HL-60/S4 treated with phorbol 12-myristate 13-acetate at 8.2 ng/mL for 4 days and 3 days (cell line): ENCODE measurements around the gene CLMN.
"Not testable (repeated sequence)": the region's sequence is repeated elsewhere in the genome, so short reads cannot be mapped to it uniquely, and the experiment has no call there.

Experiments
- in situ Hi-C: fragments of 300-500 bp; cut with MboI; formaldehyde crosslinking; loops from 2 replicates; pipeline ENCODE4 v1.15.0; 2022; ENCODE audit warnings: low sequenced_read_pairs

The CLMN gene

GRCh38 chr14:95222870-95223398 is 96.8 kb downstream of the CLMN start:
- in situ Hi-C loops, result no loop called here

DNA sequence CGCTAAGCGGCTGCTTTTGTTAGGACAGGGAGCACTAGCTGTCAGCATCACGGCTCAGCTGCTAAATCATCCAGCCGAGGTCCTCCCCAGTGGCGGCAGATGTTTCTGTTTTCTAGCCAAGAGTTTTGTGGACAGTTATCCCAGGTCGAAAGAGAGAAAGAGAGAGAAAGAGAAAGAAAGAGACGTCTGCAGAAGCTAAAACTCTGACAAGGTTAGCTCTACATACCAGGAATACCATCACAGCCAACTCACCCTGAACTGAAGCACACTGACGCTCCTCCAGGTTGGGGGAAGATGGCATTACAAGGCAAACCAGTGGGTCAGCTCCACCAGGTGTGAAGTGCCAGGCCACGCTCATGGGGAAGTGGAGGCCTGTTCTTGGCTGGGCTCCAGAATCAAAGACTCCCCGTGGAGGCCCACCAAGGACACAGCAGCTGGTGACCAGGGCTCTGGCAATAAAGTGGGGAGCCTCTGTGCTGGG is 97.5 kb downstream of the CLMN start:
- in situ Hi-C loops, result no loop called here

- in situ Hi-C loops, result no loop called here
These were observed 98.2 kb downstream of the CLMN start for GRCh38 chr14:95221531-95221930.

DNA sequence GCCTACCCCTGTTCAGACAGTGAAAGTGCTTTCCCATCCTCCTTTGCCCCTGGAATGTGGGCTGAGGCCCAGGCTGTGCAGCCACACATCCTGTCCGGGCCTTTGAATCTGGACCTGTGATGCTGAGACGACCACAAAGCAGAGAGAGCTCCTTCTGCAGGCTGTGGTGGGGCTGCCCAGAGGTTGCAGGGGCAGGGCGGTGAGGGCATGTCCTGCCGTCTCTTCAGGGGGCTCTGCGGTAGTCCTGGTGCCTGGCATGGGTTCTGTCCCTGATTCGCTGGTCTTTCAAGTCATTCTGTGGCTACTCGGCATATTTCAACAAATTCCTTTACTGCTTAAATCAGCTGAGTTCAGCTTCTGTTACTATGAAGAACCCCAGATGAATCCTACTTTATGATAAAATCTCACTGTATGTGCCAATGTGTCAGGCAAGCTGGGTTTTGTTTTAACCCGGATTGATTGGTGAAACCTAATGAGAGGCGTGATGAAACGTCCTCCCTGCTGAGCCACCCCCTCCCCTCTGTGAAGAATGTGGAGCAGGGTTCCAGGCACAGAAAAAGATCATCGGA is 99.0 kb downstream of the CLMN start:
- in situ Hi-C loops, result no loop called here

GRCh38 chr14:95218472-95219193 is 101.1 kb downstream of the CLMN start:
- in situ Hi-C loops, result no loop called here

GRCh38 chr14:95218006-95218405 is 101.7 kb downstream of the CLMN start:
- in situ Hi-C loops, result no loop called here

DNA sequence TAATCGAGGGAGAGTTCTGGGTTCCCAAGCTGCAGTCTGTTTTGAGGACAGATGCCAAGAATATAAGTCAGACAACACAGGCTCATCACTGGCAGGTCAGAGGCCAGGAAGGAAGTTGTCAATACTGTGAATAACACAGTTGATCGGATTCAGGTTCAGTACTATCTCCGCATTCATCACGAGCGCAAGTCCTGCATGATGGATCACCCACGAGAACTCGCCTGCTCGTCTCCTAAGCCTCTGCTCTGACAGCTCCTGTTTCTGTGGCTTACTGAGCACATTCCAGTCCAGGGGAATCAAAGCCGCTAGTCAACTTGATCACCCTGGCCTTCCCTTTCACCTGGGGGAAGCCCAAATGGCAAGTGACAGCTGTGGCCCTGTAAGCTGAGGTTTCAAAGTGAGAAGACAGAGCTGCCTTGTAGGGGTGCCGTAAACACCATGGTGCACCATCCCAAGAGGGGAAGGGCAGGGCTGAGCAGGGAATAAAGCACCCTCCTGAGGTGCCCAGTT is 102.3 kb downstream of the CLMN start:
- in situ Hi-C loops, result no loop called here

DNA sequence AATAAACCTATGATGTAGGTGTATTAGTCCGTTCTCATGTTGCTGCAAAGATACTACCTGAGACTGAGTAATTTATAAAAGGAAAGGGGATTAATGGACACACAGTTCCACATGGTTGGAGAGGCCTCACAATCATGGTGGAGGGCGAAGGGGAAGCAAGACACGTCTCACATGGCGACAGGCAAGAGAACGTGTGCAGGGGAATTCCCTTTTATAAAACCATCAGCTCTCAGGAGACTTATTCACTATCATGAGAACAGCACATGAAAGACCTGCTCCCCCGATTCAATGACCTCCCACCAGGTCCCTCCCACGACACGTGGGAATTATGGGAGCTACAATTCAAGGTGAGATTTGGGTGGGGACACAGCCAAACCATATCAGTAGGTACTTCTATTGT is 103.7 kb downstream of the CLMN start:
- in situ Hi-C loops, result no loop called here

DNA sequence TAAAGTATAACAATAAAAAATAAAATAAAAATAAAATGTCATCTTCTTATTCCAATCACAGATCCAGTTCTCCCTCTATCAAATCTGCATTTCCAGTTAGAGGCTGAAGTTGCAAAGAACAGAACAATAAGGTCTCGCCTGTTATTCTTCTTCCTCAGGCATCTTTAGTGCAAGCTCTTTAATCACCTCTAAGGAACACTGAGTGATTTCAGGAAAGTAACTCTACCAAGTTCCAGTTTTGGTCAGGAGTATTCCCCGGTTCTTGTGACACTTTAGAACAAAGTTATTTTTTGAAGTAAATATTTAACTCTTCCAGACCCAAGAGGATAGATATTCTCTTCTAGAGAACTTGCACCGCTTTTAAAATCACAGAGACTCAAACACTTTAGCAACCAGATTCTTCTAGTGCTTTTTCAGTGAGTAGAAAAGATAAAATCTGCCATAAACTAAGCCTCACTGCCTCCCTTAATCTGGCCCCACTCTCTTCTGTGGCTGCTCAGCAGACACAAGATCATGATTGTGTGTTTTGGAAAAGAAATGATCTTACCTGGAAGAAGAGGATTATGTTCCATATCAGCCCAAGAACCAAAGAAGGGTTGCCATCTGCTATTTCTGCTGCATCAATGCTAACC is 104.5 kb downstream of the CLMN start:
- in situ Hi-C loops, result no loop called here

- in situ Hi-C loops, result no loop called here
These were observed 105.9 kb downstream of the CLMN start for GRCh38 chr14:95213774-95214173.

DNA sequence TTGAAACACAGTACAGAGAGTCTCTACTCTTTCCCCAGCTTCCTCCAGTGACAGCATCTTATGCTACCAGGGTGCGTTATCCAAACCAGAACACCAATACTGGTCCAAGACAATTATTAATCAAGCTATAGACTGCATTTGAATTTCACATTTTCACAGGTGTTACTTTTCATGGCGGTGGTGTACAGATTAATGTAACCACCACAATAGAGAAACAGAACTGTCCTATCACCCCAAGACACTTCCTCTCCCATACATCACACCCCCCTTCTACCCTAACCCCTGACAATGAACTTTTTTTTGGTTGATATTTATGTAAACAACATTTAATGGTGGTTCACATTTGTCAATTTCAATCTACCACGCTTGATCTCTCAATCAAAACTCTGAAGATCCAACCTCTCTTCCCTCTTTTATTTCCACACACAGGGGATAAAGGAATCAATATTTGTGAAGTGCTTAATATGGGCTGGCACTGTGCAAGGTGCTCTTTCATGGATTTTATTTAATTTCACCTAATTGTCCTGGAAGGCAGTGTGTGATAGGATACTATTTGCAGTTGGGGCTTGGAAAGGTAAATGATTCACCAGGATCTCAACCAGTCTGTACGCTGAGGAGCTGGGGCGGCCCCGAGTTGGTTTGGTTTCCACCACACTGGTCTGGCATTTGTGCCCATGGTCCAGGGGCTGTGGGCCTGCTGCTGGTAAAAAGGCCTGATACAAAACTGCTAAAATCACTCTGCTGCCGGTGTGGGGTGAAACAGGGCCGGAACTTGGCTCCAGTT is 107.8 kb downstream of the CLMN start:
- in situ Hi-C loops, result no loop called here

GRCh38 chr14:95210699-95211098 is 109.0 kb downstream of the CLMN start:
- in situ Hi-C loops, result no loop called here

DNA sequence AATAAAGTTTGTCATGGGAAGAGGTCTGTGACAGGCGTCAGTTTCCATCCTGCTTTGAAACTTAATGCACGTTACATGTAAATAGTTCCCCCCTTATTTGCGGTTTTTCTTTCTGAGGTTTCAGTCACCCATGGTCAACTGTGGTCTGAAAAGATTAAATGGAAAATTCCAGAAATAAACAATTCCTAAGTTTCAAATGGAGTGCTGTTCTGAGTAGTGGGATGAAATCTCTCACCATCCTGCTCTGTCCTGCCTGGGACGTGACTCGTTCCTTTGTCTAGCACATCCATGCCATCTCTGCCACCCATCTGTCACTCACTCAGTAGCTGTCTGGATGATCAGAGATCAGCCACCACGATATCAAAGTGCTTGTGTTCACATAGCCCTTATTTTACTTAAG is 111.1 kb downstream of the CLMN start:
- in situ Hi-C loops, result no loop called here

GRCh38 chr14:95207475-95208233 is 112.1 kb downstream of the CLMN start:
- in situ Hi-C loops, result no loop called here

DNA sequence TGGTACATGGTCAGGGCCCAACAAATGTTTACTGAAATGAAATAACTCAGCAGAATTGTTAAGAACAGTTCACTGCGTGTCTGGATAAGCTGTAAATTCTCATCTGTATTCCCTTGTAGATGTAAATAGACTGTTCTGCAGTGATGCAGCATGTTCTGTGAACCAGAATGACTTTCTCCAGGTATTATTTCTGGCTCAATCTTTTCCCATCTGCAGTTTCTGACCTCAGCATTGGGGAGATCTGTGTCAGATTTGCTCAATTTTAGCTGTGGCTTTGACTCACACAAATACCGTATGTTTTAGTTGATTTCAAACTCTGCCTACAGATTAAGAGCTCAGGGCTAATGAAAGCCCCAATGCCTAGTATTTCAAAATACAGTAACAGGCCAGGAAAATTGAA is 113.2 kb downstream of the CLMN start:
- in situ Hi-C loops, result no loop called here

GRCh38 chr14:95204705-95205104 is 115.0 kb downstream of the CLMN start:
- in situ Hi-C loops, result no loop called here

GRCh38 chr14:95201745-95202144 is 118.0 kb downstream of the CLMN start:
- in situ Hi-C loops, result not testable (repeated sequence)

GRCh38 chr14:95200404-95200803 is 119.3 kb downstream of the CLMN start:
- in situ Hi-C loops, result no loop called here

DNA sequence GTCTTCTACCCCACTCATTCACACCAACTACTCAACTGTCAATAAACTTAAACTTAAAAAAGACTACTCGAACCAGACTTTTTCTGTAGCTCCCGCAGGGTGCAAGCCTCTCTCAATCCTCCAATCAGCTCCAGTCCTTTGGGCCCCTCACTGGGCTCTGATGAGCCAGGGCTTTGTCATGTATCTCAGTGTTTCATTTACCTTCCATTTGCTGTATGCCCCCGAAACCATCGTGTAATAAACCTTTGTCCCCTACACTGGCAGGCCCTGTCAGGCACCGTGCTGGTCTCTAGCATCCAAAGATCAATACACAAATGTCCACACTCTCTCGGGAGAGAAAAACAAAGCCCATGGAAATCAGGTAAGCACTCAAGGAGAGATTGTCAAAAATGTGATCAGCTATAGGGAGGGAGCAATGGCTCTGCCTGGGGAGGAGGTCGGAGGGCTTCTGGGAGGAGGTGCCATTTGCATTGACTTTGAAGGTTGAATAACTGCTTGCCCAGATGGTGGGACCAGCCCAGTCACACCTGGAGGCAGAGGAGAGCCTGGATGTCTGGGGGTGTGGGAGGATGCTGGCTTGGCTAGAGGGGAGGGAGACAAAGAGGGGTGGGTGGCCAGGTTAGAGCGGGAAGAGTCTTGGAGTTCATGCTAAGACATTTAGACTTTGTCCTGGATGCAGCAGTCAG is 120.3 kb downstream of the CLMN start:
- in situ Hi-C loops, result no loop called here

- in situ Hi-C loops, result no loop called here
These were observed 121.4 kb downstream of the CLMN start for GRCh38 chr14:95198320-95198719.
